Uterus (tissue), 2 donors: ENCODE results near the gene TEX10.

ENCODE experiments used
- POLR2A ChIP-seq, 2 donors: fragments of 450-650 bp; IDR thresholded peaks; one replicate each; pipeline ENCODE4 v1.6.1; 2016; ENCODE audit warnings: antibody characterized with exemption in 2 of 2, mild to moderate bottlenecking in 1 of 2, moderate library complexity in 1 of 2
- TF ChIP-seq, protein P1 (sequence below), 4 experiments: fragments of 200-600 bp in 2 of 4; fragments of 450-650 bp in 2 of 4; sonication (generic) in 2 of 4; IDR thresholded peaks; one replicate each; pipeline ENCODE4 v1.5.1; 2016 to 2019; ENCODE audit warnings: antibody characterized with exemption in 4 of 4, mild to moderate bottlenecking in 2 of 4, moderate library complexity in 1 of 4

DNA sequence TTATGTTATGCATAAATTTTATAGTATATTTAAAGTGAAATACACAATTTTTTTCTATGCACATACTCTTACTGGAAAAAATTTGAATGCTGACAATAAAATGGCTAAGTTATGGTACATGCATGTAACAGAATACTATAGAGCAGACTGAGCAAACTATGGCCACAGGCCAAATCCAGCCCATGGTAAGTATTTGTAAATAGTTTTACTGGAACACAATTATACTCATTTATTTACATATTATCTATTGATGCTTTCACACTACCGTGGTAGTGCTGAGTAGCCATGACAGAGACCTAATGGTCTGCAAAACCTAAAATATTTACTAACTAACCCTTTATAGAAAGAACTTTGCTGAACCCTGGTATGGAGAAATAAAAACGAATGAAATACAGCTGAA lies 45.7 kb downstream of the TEX10 start:
- no peak for TF ChIP-seq POLR2A (IDR thresholded peaks at IDR 0.05)
- TF ChIP-seq, protein P1, sequence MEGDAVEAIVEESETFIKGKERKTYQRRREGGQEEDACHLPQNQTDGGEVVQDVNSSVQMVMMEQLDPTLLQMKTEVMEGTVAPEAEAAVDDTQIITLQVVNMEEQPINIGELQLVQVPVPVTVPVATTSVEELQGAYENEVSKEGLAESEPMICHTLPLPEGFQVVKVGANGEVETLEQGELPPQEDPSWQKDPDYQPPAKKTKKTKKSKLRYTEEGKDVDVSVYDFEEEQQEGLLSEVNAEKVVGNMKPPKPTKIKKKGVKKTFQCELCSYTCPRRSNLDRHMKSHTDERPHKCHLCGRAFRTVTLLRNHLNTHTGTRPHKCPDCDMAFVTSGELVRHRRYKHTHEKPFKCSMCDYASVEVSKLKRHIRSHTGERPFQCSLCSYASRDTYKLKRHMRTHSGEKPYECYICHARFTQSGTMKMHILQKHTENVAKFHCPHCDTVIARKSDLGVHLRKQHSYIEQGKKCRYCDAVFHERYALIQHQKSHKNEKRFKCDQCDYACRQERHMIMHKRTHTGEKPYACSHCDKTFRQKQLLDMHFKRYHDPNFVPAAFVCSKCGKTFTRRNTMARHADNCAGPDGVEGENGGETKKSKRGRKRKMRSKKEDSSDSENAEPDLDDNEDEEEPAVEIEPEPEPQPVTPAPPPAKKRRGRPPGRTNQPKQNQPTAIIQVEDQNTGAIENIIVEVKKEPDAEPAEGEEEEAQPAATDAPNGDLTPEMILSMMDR (IDR thresholded peaks at IDR 0.05): no peak
